ENCODE results near the gene FSCN2. TPM values are rescaled to one million over a fixed set of nuclear protein-coding genes. Genes with fewer than 3 reads are reported as not detected.

The FSCN2 gene
- total RNA-seq, 6 donors from 2014 or later, result 2.7 to 37.7 (median 3.9) TPM

- 91 to 100% methylated on average over 7 to 24 of the region's 24 CpGs for WGBS, 2 donors
- peaks cover 3 to 92% (median 80%) of the 10 kb centered on the region in 4 donors for H3K36me3 ChIP-seq
- peaks cover 0 to 9% (median 0%) of the 10 kb centered on the region in 4 donors for H3K4me1 ChIP-seq
- no peak for TF ChIP-seq POLR2AphosphoS5 (IDR thresholded peaks at IDR 0.05)
- TF ChIP-seq CTCF (IDR thresholded peaks at IDR 0.05), result no peak
- no peak for TF ChIP-seq POLR2A (IDR thresholded peaks at IDR 0.05)
- TF ChIP-seq EP300 (IDR thresholded peaks at IDR 0.05), result no peak
- peak in 1 of 2 donors; percentile 53 for DNase-seq
- no peaks in the 10 kb centered on the region for H3K9me3 ChIP-seq
- no peaks in the 10 kb centered on the region for H3K27me3 ChIP-seq
- ATAC-seq (ENCODE audit: low FRiP score in 2 of 2), result no peak
- H3K27ac ChIP-seq, result no peak overlapping the region
- H3K4me3 ChIP-seq, result no peak overlapping the region
Measured at GRCh38 chr17:81545160-81545949, 17.2 kb downstream of the FSCN2 start.

- ATAC-seq (ENCODE audit: low FRiP score in 2 of 2), result no peak
- WGBS, 2 donors, result 63 to 90% methylated on average over 7 to 35 of the region's 36 CpGs
- peaks cover 3 to 81% (median 69%) of the 10 kb centered on the region in 4 donors for H3K36me3 ChIP-seq
Measured at GRCh38 chr17:81546906-81547613, 18.9 kb downstream of the FSCN2 start.

GRCh38 chr17:81547614-81547982, 19.4 kb downstream of the FSCN2 start:
- no peak overlapping the region for H3K27ac ChIP-seq
- no peaks in the 10 kb centered on the region for H3K9me3 ChIP-seq
- no peak for ATAC-seq (ENCODE audit: low FRiP score in 2 of 2)
- H3K4me3 ChIP-seq, result no peak overlapping the region
- peaks cover 3 to 76% (median 67%) of the 10 kb centered on the region in 4 donors for H3K36me3 ChIP-seq
- peaks cover 6 to 27% (median 10%) of the 10 kb centered on the region in 4 donors for H3K4me1 ChIP-seq
- peak in 1 of 2 donors; percentile 59 for DNase-seq
- WGBS, 2 donors, result 86 to 100% methylated on average over 3 to 14 of the region's 14 CpGs
- TF ChIP-seq POLR2A (IDR thresholded peaks at IDR 0.05) (no peak), POLR2AphosphoS5 (IDR thresholded peaks at IDR 0.05) (no peak), EP300 (IDR thresholded peaks at IDR 0.05) (no peak), CTCF (IDR thresholded peaks at IDR 0.05) (no peak)
- no peaks in the 10 kb centered on the region for H3K27me3 ChIP-seq

More at GRCh38 chr17:81546906-81547613, 18.9 kb downstream of the FSCN2 start:
- H3K4me3 ChIP-seq, result no peak overlapping the region
- no peaks in the 10 kb centered on the region for H3K9me3 ChIP-seq
- DNase-seq, result peak in 1 of 2 donors; percentile 79
- H3K27ac ChIP-seq, result no peak overlapping the region
- no peak for TF ChIP-seq EP300 (IDR thresholded peaks at IDR 0.05)
- TF ChIP-seq CTCF (IDR thresholded peaks at IDR 0.05), result no peak
- TF ChIP-seq POLR2AphosphoS5 (IDR thresholded peaks at IDR 0.05), result no peak
- no peak for TF ChIP-seq POLR2A (IDR thresholded peaks at IDR 0.05)
- no peaks in the 10 kb centered on the region for H3K27me3 ChIP-seq
- H3K4me1 ChIP-seq, result peaks cover 6 to 25% (median 10%) of the 10 kb centered on the region in 4 donors

GRCh38 chr17:81549031-81549557, 20.9 kb downstream of the FSCN2 start:
- no peak for TF ChIP-seq POLR2AphosphoS5 (IDR thresholded peaks at IDR 0.05)
- no peak for TF ChIP-seq EP300 (IDR thresholded peaks at IDR 0.05)
- TF ChIP-seq POLR2A (IDR thresholded peaks at IDR 0.05), result no peak
- TF ChIP-seq CTCF (IDR thresholded peaks at IDR 0.05), result no peak
- H3K4me1 ChIP-seq, result peaks cover 16 to 42% (median 21%) of the 10 kb centered on the region in 4 donors
- H3K27me3 ChIP-seq, result no peaks in the 10 kb centered on the region
- DNase-seq (peak in 1 of 2 donors; percentile 51), ATAC-seq (ENCODE audit: low FRiP score in 2 of 2) (no peak)
- 83 to 87% methylated on average over 15 to 16 of the region's 16 CpGs for WGBS, 2 donors
- H3K27ac ChIP-seq, result no peak overlapping the region
- no peak overlapping the region for H3K4me3 ChIP-seq
- H3K36me3 ChIP-seq, result peaks cover 0 to 61% (median 53%) of the 10 kb centered on the region in 4 donors
- no peaks in the 10 kb centered on the region for H3K9me3 ChIP-seq
